DOHH2 (cell line): ENCODE results near the gene PRTN3.

ENCODE experiments used
- EZH2phosphoT487 ChIP-seq: fragments of 200-600 bp; sonication (generic); IDR thresholded peaks from 2 replicates; pipeline ENCODE4 v1.6.1; 2017; ENCODE audit warnings: borderline replicate concordance, mild to moderate bottlenecking, antibody characterized with exemption, low read length, moderate library complexity, mixed read lengths
- TF ChIP-seq, protein P1 (sequence below): fragments of 200-600 bp; sonication (generic); IDR thresholded peaks from one replicate; pipeline ENCODE4 v1.5.1; 2014; ENCODE audit warnings: antibody characterized with exemption, mild to moderate bottlenecking, low read depth, low read length; ENCODE audit not compliant: poor library complexity, severe bottlenecking

DNA sequence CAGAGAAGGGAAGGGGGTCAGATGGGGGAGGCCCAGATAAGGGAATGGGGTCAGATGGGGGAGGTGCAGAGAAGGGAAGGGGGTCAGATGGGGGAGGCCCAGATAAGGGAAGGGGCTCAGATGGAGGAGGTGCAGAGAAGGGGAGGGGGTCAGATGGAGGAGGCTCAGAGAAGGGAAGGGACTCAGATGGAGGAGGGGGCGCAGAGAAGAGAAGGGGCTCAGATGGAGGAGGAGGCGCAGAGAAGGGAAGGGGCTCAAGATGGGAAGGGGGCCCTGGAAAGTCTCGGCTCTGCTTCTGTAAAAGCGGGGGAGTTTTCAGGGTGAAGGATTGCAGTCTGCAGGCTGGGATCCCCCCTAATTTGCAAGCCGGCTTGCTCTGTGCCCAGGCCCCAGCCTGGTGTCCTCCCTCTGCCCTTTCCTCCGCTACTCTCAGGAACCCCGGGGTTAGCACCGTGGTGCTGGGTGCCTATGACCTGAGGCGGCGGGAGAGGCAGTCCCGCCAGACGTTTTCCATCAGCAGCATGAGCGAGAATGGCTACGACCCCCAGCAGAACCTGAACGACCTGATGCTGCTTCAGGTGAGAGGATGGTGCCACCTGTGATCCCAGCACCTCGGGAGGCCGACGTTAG is 11.6 kb upstream of the PRTN3 start:
- no peak for TF ChIP-seq EZH2phosphoT487
- TF ChIP-seq, protein P1, sequence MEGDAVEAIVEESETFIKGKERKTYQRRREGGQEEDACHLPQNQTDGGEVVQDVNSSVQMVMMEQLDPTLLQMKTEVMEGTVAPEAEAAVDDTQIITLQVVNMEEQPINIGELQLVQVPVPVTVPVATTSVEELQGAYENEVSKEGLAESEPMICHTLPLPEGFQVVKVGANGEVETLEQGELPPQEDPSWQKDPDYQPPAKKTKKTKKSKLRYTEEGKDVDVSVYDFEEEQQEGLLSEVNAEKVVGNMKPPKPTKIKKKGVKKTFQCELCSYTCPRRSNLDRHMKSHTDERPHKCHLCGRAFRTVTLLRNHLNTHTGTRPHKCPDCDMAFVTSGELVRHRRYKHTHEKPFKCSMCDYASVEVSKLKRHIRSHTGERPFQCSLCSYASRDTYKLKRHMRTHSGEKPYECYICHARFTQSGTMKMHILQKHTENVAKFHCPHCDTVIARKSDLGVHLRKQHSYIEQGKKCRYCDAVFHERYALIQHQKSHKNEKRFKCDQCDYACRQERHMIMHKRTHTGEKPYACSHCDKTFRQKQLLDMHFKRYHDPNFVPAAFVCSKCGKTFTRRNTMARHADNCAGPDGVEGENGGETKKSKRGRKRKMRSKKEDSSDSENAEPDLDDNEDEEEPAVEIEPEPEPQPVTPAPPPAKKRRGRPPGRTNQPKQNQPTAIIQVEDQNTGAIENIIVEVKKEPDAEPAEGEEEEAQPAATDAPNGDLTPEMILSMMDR, result no peak
